HL-60 (cell line): ENCODE measurements around the gene RPH3AL.

Experiments
- DNase-seq, 2 experiments: peaks; one replicate each; pipeline ENCODE4 v3.0.0-alpha.2; 2010 to 2020; ENCODE audit warnings: low read depth in 1 of 2, low spot score in 1 of 2
- H3K27ac ChIP-seq: fragments of 250-450 bp; sonication (Bioruptor Pico); replicated peaks from 2 replicates; pipeline ENCODE4 v1.5.1; 2020; ENCODE audit warnings: mild to moderate bottlenecking, moderate library complexity
- H3K27me3 ChIP-seq: fragments of 250-450 bp; sonication (Bioruptor Pico); 2 replicates; pipeline ENCODE4 v1.5.1; 2021; ENCODE audit warnings: mild to moderate bottlenecking, moderate library complexity; ENCODE audit not compliant: insufficient read depth, poor library complexity, severe bottlenecking
- H3K4me3 ChIP-seq: replicated peaks from 2 replicates; pipeline ENCODE4 v1.5.1; 2011; ENCODE audit warnings: mild to moderate bottlenecking, control low read depth, low read length; ENCODE audit not compliant: insufficient read depth
- GABPA ChIP-seq: IDR thresholded peaks from 2 replicates; pipeline ENCODE4 v1.6.1; 2012; ENCODE audit warnings: low read depth
- POLR2AphosphoS5 ChIP-seq: IDR thresholded peaks from 2 replicates; pipeline ENCODE4 v1.6.1; 2012; ENCODE audit warnings: low read depth
- SPI1 ChIP-seq: IDR thresholded peaks from 2 replicates; pipeline ENCODE4 v1.6.1; 2012; ENCODE audit warnings: low read depth, mild to moderate bottlenecking, borderline replicate concordance
- TF ChIP-seq, protein P1 (sequence below): IDR thresholded peaks from one replicate; pipeline ENCODE4 v1.5.1; 2011; ENCODE audit warnings: low read length, control low read depth, inconsistent platforms; ENCODE audit not compliant: insufficient read depth
- TF ChIP-seq, protein P2 (sequence below): IDR thresholded peaks from 2 replicates; pipeline ENCODE4 v1.6.1; 2012; ENCODE audit warnings: low read depth; ENCODE audit not compliant: insufficient replicate concordance

RPH3AL gene

DNA sequence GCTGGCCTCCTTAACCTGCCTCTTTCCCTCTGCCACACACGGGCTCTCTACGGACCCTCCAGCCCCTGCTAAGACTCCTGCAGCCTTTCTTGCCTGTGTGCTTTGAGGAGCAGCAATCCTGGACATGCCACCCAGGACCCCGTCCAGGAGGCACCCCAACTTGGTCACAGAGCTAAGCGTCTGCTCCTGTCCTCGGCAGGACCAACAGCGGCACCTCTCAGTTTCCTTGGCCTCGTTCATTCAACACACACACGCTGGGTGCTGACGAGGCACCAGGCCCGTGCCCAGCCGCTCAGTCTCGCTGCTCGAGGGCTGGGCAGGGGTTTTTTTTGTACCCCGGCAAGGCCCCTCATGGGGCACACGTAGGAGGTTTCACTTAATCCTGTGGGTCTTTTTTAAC, 15.2 kb downstream of the RPH3AL start:
- no peak for DNase-seq
- TF ChIP-seq, protein P1, sequence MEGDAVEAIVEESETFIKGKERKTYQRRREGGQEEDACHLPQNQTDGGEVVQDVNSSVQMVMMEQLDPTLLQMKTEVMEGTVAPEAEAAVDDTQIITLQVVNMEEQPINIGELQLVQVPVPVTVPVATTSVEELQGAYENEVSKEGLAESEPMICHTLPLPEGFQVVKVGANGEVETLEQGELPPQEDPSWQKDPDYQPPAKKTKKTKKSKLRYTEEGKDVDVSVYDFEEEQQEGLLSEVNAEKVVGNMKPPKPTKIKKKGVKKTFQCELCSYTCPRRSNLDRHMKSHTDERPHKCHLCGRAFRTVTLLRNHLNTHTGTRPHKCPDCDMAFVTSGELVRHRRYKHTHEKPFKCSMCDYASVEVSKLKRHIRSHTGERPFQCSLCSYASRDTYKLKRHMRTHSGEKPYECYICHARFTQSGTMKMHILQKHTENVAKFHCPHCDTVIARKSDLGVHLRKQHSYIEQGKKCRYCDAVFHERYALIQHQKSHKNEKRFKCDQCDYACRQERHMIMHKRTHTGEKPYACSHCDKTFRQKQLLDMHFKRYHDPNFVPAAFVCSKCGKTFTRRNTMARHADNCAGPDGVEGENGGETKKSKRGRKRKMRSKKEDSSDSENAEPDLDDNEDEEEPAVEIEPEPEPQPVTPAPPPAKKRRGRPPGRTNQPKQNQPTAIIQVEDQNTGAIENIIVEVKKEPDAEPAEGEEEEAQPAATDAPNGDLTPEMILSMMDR, result no peak
- no peak for TF ChIP-seq POLR2AphosphoS5
- no peak for TF ChIP-seq SPI1
- TF ChIP-seq, protein P2, sequence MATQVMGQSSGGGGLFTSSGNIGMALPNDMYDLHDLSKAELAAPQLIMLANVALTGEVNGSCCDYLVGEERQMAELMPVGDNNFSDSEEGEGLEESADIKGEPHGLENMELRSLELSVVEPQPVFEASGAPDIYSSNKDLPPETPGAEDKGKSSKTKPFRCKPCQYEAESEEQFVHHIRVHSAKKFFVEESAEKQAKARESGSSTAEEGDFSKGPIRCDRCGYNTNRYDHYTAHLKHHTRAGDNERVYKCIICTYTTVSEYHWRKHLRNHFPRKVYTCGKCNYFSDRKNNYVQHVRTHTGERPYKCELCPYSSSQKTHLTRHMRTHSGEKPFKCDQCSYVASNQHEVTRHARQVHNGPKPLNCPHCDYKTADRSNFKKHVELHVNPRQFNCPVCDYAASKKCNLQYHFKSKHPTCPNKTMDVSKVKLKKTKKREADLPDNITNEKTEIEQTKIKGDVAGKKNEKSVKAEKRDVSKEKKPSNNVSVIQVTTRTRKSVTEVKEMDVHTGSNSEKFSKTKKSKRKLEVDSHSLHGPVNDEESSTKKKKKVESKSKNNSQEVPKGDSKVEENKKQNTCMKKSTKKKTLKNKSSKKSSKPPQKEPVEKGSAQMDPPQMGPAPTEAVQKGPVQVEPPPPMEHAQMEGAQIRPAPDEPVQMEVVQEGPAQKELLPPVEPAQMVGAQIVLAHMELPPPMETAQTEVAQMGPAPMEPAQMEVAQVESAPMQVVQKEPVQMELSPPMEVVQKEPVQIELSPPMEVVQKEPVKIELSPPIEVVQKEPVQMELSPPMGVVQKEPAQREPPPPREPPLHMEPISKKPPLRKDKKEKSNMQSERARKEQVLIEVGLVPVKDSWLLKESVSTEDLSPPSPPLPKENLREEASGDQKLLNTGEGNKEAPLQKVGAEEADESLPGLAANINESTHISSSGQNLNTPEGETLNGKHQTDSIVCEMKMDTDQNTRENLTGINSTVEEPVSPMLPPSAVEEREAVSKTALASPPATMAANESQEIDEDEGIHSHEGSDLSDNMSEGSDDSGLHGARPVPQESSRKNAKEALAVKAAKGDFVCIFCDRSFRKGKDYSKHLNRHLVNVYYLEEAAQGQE, result no peak
- TF ChIP-seq GABPA, result no peak
- H3K27ac ChIP-seq, result no peak overlapping the region
- H3K4me3 ChIP-seq, result no peak overlapping the region
- peaks cover 2% of the 10 kb centered on the region for H3K27me3 ChIP-seq

DNA sequence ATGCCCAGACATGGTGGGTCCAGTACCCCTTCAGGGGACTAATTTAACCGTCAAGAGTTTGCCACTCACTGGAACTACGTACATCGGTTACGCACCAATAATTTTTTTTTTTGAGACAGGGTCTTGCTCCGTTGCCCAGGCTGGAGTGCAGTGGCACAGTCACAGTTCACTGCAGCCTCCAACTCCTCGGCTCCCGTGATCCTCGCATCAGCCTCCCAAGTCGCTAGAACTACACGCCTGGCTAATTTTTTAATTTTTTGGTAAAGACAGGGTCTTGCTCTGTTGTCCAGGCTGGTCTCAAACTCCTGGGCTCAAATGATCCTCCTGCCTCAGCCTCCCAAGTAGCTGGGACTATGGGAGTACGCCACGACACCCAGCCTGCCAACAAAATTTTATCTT, 15.6 kb downstream of the RPH3AL start:
- Histone ChIP-seq H3K27ac (no peak overlapping the region), H3K4me3 (no peak overlapping the region), H3K27me3 (peaks cover 2% of the 10 kb centered on the region)
- no peak for DNase-seq
- TF ChIP-seq POLR2AphosphoS5, result no peak
- no peak for TF ChIP-seq GABPA
- no peak for TF ChIP-seq SPI1
- TF ChIP-seq, protein P2, result no peak
- TF ChIP-seq, protein P1, result no peak

DNA sequence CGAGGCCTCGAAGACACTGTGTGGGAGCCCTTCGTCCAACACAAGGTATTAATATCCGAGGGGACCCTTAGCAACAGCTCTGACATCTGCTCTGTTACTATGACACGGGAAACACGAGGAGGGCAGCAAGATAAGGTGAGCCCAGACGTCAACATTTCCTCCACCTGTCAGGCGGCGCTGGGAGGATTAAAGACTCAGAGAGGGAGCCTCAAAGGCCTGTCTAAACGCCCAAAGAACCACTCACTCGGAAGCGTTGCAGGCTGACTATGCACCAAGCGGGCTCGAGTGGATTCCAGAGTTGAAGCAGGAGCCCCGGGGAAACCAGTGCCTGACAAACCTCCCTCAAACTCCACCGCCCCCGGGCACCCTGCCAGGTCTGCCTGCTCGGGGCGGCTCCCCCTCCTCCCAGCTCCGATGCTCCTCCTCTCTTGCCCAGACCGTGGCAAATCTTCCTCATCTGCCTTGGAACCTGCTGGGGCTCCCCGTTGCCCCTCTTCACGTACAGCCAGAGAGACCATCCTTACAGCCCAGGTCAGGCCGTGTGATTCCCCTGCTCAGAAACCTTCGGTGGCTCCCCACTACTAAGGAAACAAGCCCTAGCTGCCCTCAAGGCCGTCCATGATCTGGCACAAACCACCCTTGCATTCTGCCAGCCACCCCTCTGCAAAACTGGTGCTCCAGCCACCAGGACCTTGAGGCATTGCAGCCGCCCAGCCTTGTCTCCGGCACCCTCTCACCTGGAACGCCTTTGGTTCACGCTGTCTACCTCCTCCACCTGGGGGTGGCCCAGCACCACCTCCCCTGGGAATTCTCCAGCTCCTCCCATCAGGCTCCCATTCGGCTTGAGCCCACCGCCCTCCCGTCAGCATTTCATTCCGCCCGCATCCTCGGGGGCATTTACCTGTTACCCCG, 16.2 kb downstream of the RPH3AL start:
- no peak overlapping the region for H3K4me3 ChIP-seq
- DNase-seq, result no peak
- TF ChIP-seq, protein P1, result no peak
- TF ChIP-seq SPI1 (no peak), GABPA (no peak), POLR2AphosphoS5 (no peak)
- peaks cover 2% of the 10 kb centered on the region for H3K27me3 ChIP-seq
- H3K27ac ChIP-seq, result no peak overlapping the region

DNA sequence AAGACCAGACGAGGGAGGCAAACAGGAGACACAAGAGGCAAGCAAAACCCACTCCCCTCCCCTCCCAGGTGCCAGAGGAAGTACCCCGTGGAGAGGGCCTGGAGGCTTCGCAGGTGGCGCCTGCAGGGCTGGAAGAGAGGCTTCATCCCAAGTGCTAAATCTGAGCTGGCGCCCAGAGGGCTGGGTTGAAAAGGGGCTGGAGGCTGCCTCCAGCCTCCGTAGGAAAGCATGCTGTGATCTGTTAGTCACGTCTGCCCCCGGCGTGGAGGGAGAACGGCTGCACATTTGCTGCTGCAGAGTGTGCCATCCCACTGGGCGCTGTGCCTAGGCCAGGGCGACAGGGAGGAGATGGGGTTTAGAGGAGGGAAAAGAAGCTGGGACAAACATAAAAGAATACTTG, 16.9 kb downstream of the RPH3AL start:
- Histone ChIP-seq H3K27me3 (peaks cover 2% of the 10 kb centered on the region), H3K27ac (no peak overlapping the region), H3K4me3 (no peak overlapping the region)
- TF ChIP-seq SPI1, result no peak
- TF ChIP-seq POLR2AphosphoS5, result no peak
- TF ChIP-seq, protein P2, result no peak
- TF ChIP-seq, protein P1, result no peak
- no peak for DNase-seq
